Measurements from ENCODE around the gene TMEM184A. TPM values are rescaled to one million over a fixed set of nuclear protein-coding genes. Genes with fewer than 3 reads are reported as not detected.

The TMEM184A gene
- total RNA-seq, 2 donors from 2014 or later = 4.6 to 5.1 TPM

DNA sequence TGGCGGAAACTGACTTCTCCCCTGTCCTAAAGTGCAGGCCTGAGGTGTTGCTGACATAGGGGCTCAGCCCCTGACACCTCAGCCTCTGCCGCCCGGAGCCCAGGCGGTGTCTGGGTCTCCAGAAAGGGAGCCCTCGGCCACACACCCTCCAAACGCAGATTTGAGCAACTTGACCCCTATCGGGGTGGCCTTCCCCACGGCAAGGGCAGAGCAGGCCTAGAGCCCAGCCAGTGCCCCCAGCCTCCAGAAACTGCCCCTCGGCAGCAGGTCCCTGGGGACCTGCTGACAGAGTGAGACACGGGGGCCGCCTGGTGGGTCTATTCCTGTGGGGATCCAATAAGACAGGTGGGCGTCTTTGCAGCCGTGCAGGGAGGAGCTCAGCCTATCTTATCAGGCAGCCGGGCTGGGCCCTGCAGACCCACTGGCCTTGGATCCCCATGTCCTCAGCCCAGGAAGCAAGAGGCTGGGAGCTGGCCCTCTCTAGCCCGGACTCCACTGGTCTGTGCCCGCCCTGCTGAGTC is 11.0 kb downstream of the TMEM184A start:
- H3K4me1 Mint-ChIP-seq = no peaks in the 10 kb centered on the region
- peaks cover 2% of the 10 kb centered on the region for H3K36me3 Mint-ChIP-seq (ENCODE audit: low read depth)
- no peak overlapping the region for H3K4me3 Mint-ChIP-seq
- no peaks in the 10 kb centered on the region for H3K9me3 Mint-ChIP-seq
- H3K27me3 Mint-ChIP-seq (ENCODE audit: insufficient read depth) = no peaks in the 10 kb centered on the region
- Histone ChIP-seq H3K27ac (ENCODE audit: low read depth, low read length) (no peak overlapping the region), H3K36me3 (ENCODE audit: control insufficient read depth, insufficient read depth, low read length) (no peaks in the 10 kb centered on the region), H3K4me3 (ENCODE audit: low read length) (no peak overlapping the region), H3K4me1 (ENCODE audit: control insufficient read depth, insufficient read depth, low read length) (no peaks in the 10 kb centered on the region), H3K27me3 (ENCODE audit: control insufficient read depth, insufficient read depth, low read length, poor library complexity, severe bottlenecking) (no peaks in the 10 kb centered on the region), H3K9me3 (ENCODE audit: control insufficient read depth, low read length) (no peaks in the 10 kb centered on the region), H3K9ac (ENCODE audit: extremely low read depth, low read length, poor library complexity, severe bottlenecking) (no peak overlapping the region)
- peak overlapping the region; percentile 52 for H3K27ac Mint-ChIP-seq
- peak; percentile 47 for DNase-seq
- WGBS, 2 experiments (ENCODE audit: insufficient coverage in 1 of 2, insufficient read length in 1 of 2) = 90 to 93% methylated on average over 9 to 16 of the region's 16 CpGs
- no peak for TF ChIP-seq CTCF (conservative IDR thresholded peaks at IDR 0.05)

DNA sequence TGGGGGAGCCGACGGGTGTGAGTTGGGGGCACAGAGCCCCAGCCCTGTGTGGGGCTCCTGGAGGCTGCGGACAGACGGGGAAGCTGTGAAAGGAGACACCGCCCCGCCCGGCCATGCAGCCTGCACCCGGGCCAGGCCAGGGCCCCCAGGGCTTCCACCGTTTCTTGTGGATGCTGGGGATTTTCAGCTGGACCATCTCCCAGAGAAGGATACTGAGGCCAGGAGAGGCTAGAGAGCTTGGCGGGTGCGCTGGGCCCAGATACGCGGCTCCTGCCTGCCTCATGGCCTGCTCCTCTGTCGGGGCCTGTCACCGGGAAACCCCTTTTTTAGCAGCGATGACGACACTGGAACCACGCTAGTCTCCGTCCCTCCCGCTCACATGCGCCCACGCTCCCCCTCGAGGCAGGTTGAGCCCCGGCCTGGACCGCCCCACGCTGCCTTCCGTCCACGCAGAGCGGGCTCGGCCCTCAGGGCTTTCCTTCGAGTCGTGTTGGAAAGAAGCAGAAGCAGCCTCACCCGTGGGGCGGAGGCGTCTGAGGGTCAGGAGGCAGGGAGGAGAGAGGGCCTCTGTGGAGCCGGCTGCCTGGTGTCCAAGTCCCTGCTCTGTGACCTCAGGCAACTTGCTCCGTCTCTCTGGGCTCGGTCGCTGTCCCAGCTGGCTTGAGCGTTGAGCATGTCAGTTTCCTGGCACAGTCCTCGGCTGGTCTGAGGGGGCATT is 11.7 kb downstream of the TMEM184A start:
- H3K27ac ChIP-seq (ENCODE audit: low read depth, low read length) = no peak overlapping the region

DNA sequence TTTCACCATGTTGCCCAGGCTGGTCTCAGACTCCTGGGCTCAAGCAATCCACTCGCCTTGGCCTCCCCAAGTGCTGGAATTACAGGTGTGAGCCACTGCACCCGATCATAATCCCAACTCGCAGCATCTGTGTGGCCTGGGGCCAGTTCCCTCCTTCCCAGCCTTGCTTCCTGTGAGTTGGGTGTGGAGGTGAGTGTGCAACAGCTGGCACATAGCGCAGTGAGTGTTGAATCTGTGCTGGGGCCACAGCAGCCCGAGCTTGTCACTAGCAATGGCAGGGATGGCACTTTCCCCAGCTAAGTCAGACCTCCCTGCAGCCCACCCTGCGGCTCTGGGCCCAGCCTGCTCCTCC is 12.2 kb downstream of the TMEM184A start:
- Histone ChIP-seq H3K27ac (ENCODE audit: low read depth, low read length) (no peak overlapping the region), H3K4me1 (ENCODE audit: control insufficient read depth, insufficient read depth, low read length) (no peaks in the 10 kb centered on the region), H3K27me3 (ENCODE audit: control insufficient read depth, insufficient read depth, low read length, poor library complexity, severe bottlenecking) (no peaks in the 10 kb centered on the region), H3K9ac (ENCODE audit: extremely low read depth, low read length, poor library complexity, severe bottlenecking) (no peak overlapping the region), H3K36me3 (ENCODE audit: control insufficient read depth, insufficient read depth, low read length) (no peaks in the 10 kb centered on the region), H3K4me3 (ENCODE audit: low read length) (no peak overlapping the region), H3K9me3 (ENCODE audit: control insufficient read depth, low read length) (no peaks in the 10 kb centered on the region)
- H3K4me1 Mint-ChIP-seq = no peaks in the 10 kb centered on the region
- TF ChIP-seq CTCF (conservative IDR thresholded peaks at IDR 0.05) = no peak
- H3K9me3 Mint-ChIP-seq = no peaks in the 10 kb centered on the region
- WGBS, 2 experiments (ENCODE audit: insufficient coverage in 1 of 2, insufficient read length in 1 of 2) = 86 to 93% methylated on average over 3 to 6 of the region's 6 CpGs
- DNase-seq = no peak
- H3K27me3 Mint-ChIP-seq (ENCODE audit: insufficient read depth) = no peaks in the 10 kb centered on the region
- H3K27ac Mint-ChIP-seq = no peak overlapping the region
- peaks cover 2% of the 10 kb centered on the region for H3K36me3 Mint-ChIP-seq (ENCODE audit: low read depth)
- H3K4me3 Mint-ChIP-seq = no peak overlapping the region

More for the DNA sequence above, 11.7 kb downstream of the TMEM184A start:
- Mint-ChIP-seq H3K27ac (peak overlapping the region; percentile 52), H3K36me3 (ENCODE audit: low read depth) (peaks cover 2% of the 10 kb centered on the region), H3K4me3 (no peak overlapping the region), H3K27me3 (ENCODE audit: insufficient read depth) (no peaks in the 10 kb centered on the region), H3K4me1 (no peaks in the 10 kb centered on the region), H3K9me3 (no peaks in the 10 kb centered on the region)
- Histone ChIP-seq H3K4me3 (ENCODE audit: low read length) (no peak overlapping the region), H3K9ac (ENCODE audit: extremely low read depth, low read length, poor library complexity, severe bottlenecking) (no peak overlapping the region), H3K36me3 (ENCODE audit: control insufficient read depth, insufficient read depth, low read length) (no peaks in the 10 kb centered on the region), H3K27me3 (ENCODE audit: control insufficient read depth, insufficient read depth, low read length, poor library complexity, severe bottlenecking) (no peaks in the 10 kb centered on the region), H3K4me1 (ENCODE audit: control insufficient read depth, insufficient read depth, low read length) (no peaks in the 10 kb centered on the region), H3K9me3 (ENCODE audit: control insufficient read depth, low read length) (no peaks in the 10 kb centered on the region)
- TF ChIP-seq CTCF (conservative IDR thresholded peaks at IDR 0.05) = no peak
- WGBS, 2 experiments (ENCODE audit: insufficient coverage in 1 of 2, insufficient read length in 1 of 2) = 88 to 90% methylated on average over 28 to 41 of the region's 41 CpGs
- peak; percentile 45 for DNase-seq
